K562 (cell line): ENCODE measurements around the gene HERPUD2. TPM values are rescaled to one million over a fixed set of nuclear protein-coding genes. Genes with fewer than 3 reads are reported as not detected.

Experiments used
- ATAC-seq: fragments of 200-7000 bp; cut with Tn5 transposase; 3 replicates; pipeline ENCODE4 v1.9.1; 2020; ENCODE audit warnings: moderate library complexity
- BruUV-seq: library from RNA; stranded (reverse); fragments of 400-500 nt; replicated peaks from 2 replicates; lab custom pipeline; 2021; lab: Mats Ljungman, UMichigan
- CTCF ChIA-PET: fragments of 300-600 bp; formaldehyde crosslinking; extraction: SDS; loops from one replicate; lab custom pipeline; 2021; ENCODE audit warnings: low intra/inter-chr PET ratio; lab: Yijun Ruan, JAX
- POLR2A ChIA-PET: fragments of 300-600, 350-650 bp; sonication (Branson Sonifier 250); formaldehyde crosslinking; extraction: SDS; loops from one replicate; lab custom pipeline; 2021; ENCODE audit warnings: antibody characterized with exemption, inconsistent platforms; lab: Yijun Ruan, JAX
- DNase-seq, 4 experiments: peaks; one replicate each; pipeline versions ENCODE4 v3.0.0 to v3.0.0-alpha.2; 2011 to 2018; ENCODE audit warnings: low spot score in 3 of 4, mixed read lengths in 3 of 4; ENCODE audit errors: extremely low read depth in 1 of 4
- FAIRE-seq: peaks from 2 replicates; lab custom pipeline; 2011; peaks lifted over from hg19 to GRCh38; lab: Jason Lieb, UNC
- H2AFZ ChIP-seq: 2 replicates; pipeline ENCODE4 v1.6.0; 2011; ENCODE audit warnings: low read depth, low read length, control low read depth, inconsistent platforms
- H3K27ac ChIP-seq: fragments of 200-600 bp; 3 replicates; pipeline ENCODE4 v1.8.0; 2011; ENCODE audit warnings: low read depth, mild to moderate bottlenecking, control low read depth, inconsistent platforms, low read length, moderate library complexity, mixed read lengths; ENCODE audit errors: extremely low read depth
- H3K27me3 ChIP-seq, 2 experiments: fragments of 300-600 bp in 1 of 2; 2 replicates in 1 of 2; 3 replicates in 1 of 2; pipeline versions ENCODE4 v1.6.0 to v1.8.0; 2011; ENCODE audit warnings: inconsistent platforms in 2 of 2, low read length in 2 of 2, mild to moderate bottlenecking in 1 of 2, mixed read lengths in 1 of 2, moderate library complexity in 1 of 2; ENCODE audit not compliant: control insufficient read depth in 2 of 2, insufficient read depth in 2 of 2
- H3K36me3 ChIP-seq: fragments of 300-600 bp; 3 replicates; pipeline ENCODE4 v1.8.0; 2011; ENCODE audit warnings: mild to moderate bottlenecking, low read length, inconsistent platforms; ENCODE audit not compliant: control insufficient read depth, insufficient read depth
- H3K4me1 ChIP-seq, 2 experiments: fragments of 200-600 bp in 1 of 2; replicated peaks in 1 of 2; 2 replicates in 1 of 2; 3 replicates in 1 of 2; pipeline versions ENCODE4 v1.5.1 to v1.8.0; 2011; ENCODE audit warnings: inconsistent platforms in 2 of 2, low read length in 2 of 2, mild to moderate bottlenecking in 1 of 2, mixed read lengths in 1 of 2, moderate library complexity in 1 of 2; ENCODE audit not compliant: control insufficient read depth in 2 of 2, insufficient read depth in 2 of 2
- H3K4me2 ChIP-seq: 2 replicates; pipeline ENCODE4 v1.6.1; 2011; ENCODE audit warnings: low read length, control low read depth, inconsistent platforms, mixed read lengths; ENCODE audit not compliant: insufficient read depth
- H3K4me3 ChIP-seq: fragments of 200-600 bp; sonication (generic), shearing (Covaris generic); 2 replicates; pipeline ENCODE4 v1.5.1; 2016; ENCODE audit warnings: control low read depth, inconsistent platforms
- H3K79me2 ChIP-seq: fragments of 200-600 bp; 3 replicates; pipeline ENCODE4 v1.8.0; 2011; ENCODE audit warnings: low read length, inconsistent platforms; ENCODE audit not compliant: control insufficient read depth, insufficient read depth
- H3K9ac ChIP-seq, 2 experiments: 2 replicates each; pipeline versions ENCODE4 v1.6.0 to v1.6.1; 2011; ENCODE audit warnings: low read depth in 2 of 2, low read length in 2 of 2, control low read depth in 1 of 2, inconsistent platforms in 1 of 2, mild to moderate bottlenecking in 1 of 2, mixed read lengths in 1 of 2; ENCODE audit not compliant: insufficient read depth in 1 of 2
- H3K9me1 ChIP-seq: one replicate; pipeline ENCODE4 v1.6.0; 2011; ENCODE audit warnings: inconsistent platforms, mild to moderate bottlenecking, low read length, moderate library complexity; ENCODE audit not compliant: control insufficient read depth, insufficient read depth
- H3K9me3 ChIP-seq: replicated peaks from 2 replicates; pipeline ENCODE4 v1.5.1; 2011; ENCODE audit warnings: low read depth, low read length, inconsistent platforms; ENCODE audit not compliant: control insufficient read depth, insufficient read depth
- H4K20me1 ChIP-seq: replicated peaks from 2 replicates; pipeline ENCODE4 v1.6.1; 2011; ENCODE audit warnings: low read length, inconsistent platforms, mixed read lengths; ENCODE audit not compliant: control insufficient read depth, insufficient read depth
- ARID1B ChIP-seq: fragments of 450-650 bp; IDR thresholded peaks from 2 replicates; pipeline ENCODE4 v1.6.1; 2016; ENCODE audit warnings: antibody characterized with exemption, mild to moderate bottlenecking, inconsistent platforms
- CEBPB ChIP-seq: fragments of 450-650 bp; IDR thresholded peaks from 2 replicates; pipeline ENCODE4 v1.6.1; 2016; ENCODE audit warnings: missing genetic modification characterization, missing compliant biosample characterization
- FOSL1 ChIP-seq: fragments of 200-800 bp; sonication (Bioruptor generic); conservative IDR thresholded peaks from 2 replicates; pipeline ENCODE4 v1.6.1; 2016; ENCODE audit warnings: missing genetic modification characterization, missing compliant biosample characterization
- NRF1 ChIP-seq, 2 experiments: fragments of 450-650 bp; IDR thresholded peaks in 1 of 2; conservative IDR thresholded peaks in 1 of 2; 2 replicates each; pipeline ENCODE4 v1.6.1; 2014; ENCODE audit warnings: mild to moderate bottlenecking in 2 of 2
- SREBF1 ChIP-seq: fragments of 150-350 bp; IDR thresholded peaks from 2 replicates; pipeline ENCODE4 v1.6.1; 2014; ENCODE audit warnings: antibody characterized with exemption, low read depth, low read length, borderline replicate concordance
- ZNF75A ChIP-seq: fragments of 450-650 bp; formaldehyde crosslinking; IDR thresholded peaks from 2 replicates; pipeline ENCODE4 v1.4.0; 2020; ENCODE audit warnings: mild to moderate bottlenecking
- WGBS: fragments of 100-300 bp; shearing (Covaris generic); methylation state at CpG from one replicate; pipeline ENCODE4 v1.1.6; 2016; ENCODE audit warnings: low coverage, mixed read lengths; ENCODE audit not compliant: insufficient coverage; ENCODE audit errors: missing lambda C conversion rate; 5-methylcytosine and 5-hydroxymethylcytosine counted together
- in situ Hi-C: fragments of 300-500 bp; cut with MboI; formaldehyde crosslinking; loops from 4 replicates; pipeline ENCODE4 v1.15.0; 2018; ENCODE audit warnings: inconsistent platforms, mixed read lengths
- intact Hi-C: fragments of 100-400 bp; cut with micrococcal nuclease; formaldehyde crosslinking; loops from 2 replicates; pipeline ENCODE4 v1.14.2; 2022
- polyA plus RNA-seq, 8 experiments: library from polyadenylated mRNA; depleted of rRNA in 4 of 8; stranded (reverse) in 5 of 8; unstranded in 3 of 8; fragments of >200 nt; fragmentation: Nextera tagmentation in 2 of 8; fragmentation: Illumina TruSeq in 1 of 8; extraction: Ambion mirVana in 2 of 8; extraction: Trizol in 1 of 8; gene quantifications; 2 replicates each; pipeline versions ENCODE4 v1.2.1 to v1.2.3, GENCODE V29; 2011 to 2014; ENCODE audit warnings: inconsistent platforms in 1 of 8, missing spikeins in 1 of 8
- total RNA-seq, 7 experiments: library from RNA; depleted of rRNA in 6 of 7; stranded (reverse); fragments of >200 nt in 6 of 7; fragmentation: Illumina TruSeq in 2 of 7; extraction: Trizol in 2 of 7; gene quantifications; 2 replicates each; pipeline versions ENCODE4 v1.2.1 to v1.2.3, GENCODE V29; 2011 to 2021; ENCODE audit warnings: low replicate concordance in 1 of 7

Gene HERPUD2
- total and polyA plus RNA-seq, 9 of the 15 experiments (the other 6 are each of a cell fraction or from before 2014, with no cell fraction given): 4.1 to 28.5 (median 12.3) TPM

GRCh38 chr7:35731349-35731748 lies 36.4 kb upstream of the HERPUD2 start (continued):
- no peak for TF ChIP-seq SREBF1
- no peak for TF ChIP-seq NRF1 (conservative IDR thresholded peaks at IDR 0.05 in 1 of 2, IDR thresholded peaks at IDR 0.05 in 1 of 2)
- TF ChIP-seq, all 486 proteins: peak for 0

GRCh38 chr7:35729061-35729783 lies 34.3 kb upstream of the HERPUD2 start:
- Histone ChIP-seq H4K20me1 (no peaks in the 10 kb centered on the region), H3K9me3 (no peaks in the 10 kb centered on the region), H2AFZ (no peak overlapping the region), H3K9ac (no peak overlapping the region), H3K4me3 (no peak overlapping the region), H3K4me1 (peaks cover 0 to 10% of the 10 kb centered on the region in 2 experiments; a peak in 3 of 5 replicates), H3K36me3 (no peaks in the 10 kb centered on the region), H3K27ac (no peak overlapping the region), H3K79me2 (no peaks in the 10 kb centered on the region), H3K4me2 (no peak overlapping the region), H3K9me1 (no peaks in the 10 kb centered on the region), H3K27me3 (peaks cover 0 to 4% of the 10 kb centered on the region in 2 experiments; a peak in 3 of 5 replicates)
- DNase-seq: peak in 1 of 4 experiments; percentile 28
- intact Hi-C loops (no loop called here), in situ Hi-C loops (no loop called here)
- no peak for ATAC-seq
- no peak for TF ChIP-seq ZNF75A (CRISPR knock-in tag)
- 0 out of 2 replicates have a peak, but pooled peaks have one; percentile 38 for TF ChIP-seq FOSL1 (tag)
- TF ChIP-seq ARID1B: 0 out of 2 replicates have a peak, but pooled peaks have one; percentile 29
- no peak for TF ChIP-seq CEBPB (tag)
- FAIRE-seq: no peak
- WGBS: 0% methylated on average over 2 of the region's 3 CpGs
- CTCF ChIA-PET: no interaction called here
- no TSS peak for BruUV-seq
- POLR2A ChIA-PET: no interaction called here
